NCI-H748 (cell line): ENCODE measurements around the gene SH3BGR.
"Not testable (repeated sequence)": the region's sequence is repeated elsewhere in the genome, so short reads cannot be mapped to it uniquely, and the experiment has no call there.

Experiments
- DNase-seq: peaks from one replicate; lab custom pipeline; 2025; ENCODE audit not compliant: unreplicated experiment; lab: John Stamatoyannopoulos, UW

Gene SH3BGR

DNA sequence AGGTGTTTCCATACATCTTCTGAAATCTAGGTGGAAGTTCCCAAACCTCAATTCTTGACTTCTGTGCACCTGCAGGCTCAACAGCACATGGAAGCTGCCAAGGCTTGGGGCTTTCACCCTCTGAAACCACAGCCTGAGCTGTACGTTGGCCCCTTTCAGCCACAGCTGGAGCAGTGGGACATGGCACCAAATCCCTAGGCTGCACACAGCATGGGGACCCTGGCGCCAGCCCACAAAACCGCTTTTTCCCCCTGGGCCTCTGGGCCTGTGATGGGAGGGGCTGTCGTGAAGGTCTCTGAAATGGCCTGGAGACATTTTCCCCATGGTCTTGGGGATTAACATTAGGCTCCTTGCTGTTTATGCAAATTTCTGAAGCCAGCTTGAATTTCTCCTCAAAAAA lies 88.6 kb downstream of the SH3BGR start:
- not testable (repeated sequence) for DNase-seq

DNA sequence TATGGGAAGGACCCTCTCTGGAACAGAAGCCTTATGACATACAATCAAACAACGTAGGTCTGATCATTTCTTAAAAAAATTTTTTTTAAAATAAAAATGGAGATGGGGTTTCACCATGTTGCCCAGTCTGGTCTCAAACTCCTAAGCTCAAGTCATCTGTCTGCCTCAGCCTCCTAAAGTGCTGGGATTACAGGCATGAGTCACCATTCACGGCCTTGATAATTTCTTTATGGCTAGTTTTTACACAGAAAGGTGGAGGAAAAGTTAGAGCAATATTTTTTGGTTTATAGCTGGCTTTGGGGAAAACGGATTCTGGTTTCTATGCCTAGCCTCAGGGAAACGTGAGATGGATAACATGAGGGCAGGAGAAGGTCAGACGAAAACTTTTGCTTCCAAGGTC lies 91.0 kb downstream of the SH3BGR start:
- no peak for DNase-seq

DNA sequence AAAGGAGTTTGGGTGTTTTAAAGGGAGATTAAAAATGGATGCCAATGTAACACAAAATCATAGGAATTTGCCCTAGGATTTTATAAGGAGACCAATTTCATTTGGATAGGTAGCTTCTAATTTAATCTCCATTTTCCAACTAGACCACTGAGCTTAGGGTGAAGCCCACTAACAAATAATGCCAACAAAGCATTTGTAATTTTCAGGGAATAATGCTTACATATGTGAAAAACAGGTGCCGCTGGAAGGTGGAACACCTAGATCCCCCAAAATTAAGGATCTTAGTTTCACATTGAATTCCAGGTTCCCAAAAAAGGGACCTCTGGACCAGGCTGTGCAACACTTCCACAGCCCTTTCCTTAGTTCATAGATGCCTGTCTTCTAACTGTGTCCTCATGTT lies 94.8 kb downstream of the SH3BGR start:
- DNase-seq = no peak

DNA sequence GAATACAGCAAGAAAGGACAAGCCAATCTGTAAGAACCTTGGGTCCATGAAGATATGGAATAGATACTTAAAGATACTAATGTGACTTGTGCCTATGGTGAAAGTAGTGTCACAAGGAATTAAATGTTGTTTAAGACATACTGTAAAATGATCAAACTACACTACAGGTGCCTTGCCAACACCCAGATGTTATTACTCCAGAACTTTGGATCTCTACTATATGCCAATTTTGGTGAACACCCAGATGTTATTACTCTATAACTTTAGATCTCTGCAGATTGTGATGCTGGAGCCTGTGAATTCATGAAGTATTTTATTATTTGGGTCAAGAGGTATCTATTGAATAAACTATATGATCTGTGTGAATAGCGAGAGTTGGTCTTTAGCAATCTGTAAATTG lies 101.1 kb downstream of the SH3BGR start:
- DNase-seq = no peak

DNA sequence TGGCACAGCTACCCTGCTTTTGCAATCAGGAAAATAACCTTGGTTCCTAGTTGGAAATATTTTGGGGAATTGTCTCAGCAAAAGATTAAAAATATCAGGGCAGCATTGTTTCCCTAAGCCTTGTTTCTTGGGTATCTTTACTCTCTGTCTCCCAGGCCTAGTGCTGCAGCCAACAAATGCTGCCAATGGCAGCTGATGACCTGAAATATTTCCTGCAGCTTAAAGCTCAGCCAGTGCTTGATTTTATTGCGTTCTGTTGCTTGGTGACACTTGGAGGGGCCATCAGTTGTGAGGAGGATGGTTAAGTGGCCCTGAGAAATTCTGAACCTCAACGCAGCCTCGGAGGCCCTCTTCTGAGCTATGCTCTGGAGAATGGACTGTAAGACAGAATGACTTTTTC lies 101.6 kb downstream of the SH3BGR start:
- no peak for DNase-seq

DNA sequence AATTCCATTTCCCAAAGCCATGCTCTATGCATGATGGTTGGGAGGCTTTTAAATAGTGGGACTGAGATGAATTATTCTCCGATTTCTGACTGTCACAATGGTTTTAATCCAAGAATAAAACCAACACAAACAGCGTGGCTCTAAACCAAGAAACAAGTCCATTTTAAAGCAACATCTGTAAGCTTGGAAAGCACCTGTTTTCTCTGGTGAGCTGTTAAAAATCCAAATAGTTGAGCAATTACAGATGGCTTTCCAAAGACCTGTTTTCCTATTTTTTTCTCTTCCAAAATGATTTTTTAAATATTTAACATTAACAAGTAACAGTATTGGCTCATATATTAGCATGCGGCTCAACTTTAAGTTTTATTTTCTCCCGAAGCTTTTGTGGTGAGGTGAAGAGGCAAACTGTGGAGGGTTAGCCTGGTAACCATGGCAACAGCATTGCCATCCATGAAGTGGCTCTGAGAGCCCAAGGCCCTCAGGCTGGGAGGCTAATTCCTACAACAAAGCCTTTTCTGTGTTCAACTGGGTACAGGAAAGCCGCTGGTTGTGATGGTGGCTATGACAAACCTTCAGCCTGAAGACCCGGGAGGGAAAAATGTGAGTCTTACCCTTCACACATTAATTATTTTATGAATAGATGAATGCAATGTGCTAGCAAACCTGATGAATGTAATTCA lies 104.3 kb downstream of the SH3BGR start:
- DNase-seq = peak; percentile 83

DNA sequence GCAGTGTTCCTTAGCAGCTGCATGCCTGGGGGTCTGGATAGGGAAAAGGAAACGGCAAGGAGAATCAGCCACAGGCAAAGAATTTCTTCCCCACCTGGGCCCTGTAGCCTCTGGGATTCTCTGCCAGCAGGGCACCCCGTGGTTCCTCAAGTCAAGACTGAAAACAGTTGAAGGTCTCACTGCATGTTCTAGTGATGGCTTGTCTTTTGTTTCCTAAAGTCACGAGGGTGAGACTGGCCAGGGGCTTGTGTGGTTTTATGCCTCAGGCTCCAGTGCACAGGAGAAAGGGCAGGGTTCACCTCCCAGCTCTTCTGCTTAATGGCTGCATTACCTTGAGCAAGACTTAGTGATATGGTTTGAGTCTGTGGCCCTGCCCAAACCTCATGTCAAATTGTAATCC lies 107.7 kb downstream of the SH3BGR start:
- no peak for DNase-seq

DNA sequence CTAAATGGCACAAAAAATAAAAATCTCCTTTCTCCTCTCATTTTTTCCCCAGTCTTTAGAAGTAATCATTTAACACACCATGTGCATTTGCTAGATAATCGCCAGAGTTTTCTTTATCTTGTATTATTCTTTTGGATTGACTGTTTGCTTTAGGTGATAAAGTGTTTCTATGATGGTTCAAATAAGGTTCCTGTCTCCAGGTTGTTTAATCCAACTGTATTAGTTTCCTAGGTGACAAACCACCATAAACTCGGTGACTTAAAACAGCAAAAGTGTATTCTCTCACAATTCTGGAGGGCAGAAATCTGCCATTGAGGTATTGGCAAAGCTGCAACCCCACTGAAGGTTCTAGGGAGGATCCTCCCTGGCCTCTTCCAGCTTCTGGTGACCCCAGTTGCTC lies 109.4 kb downstream of the SH3BGR start:
- DNase-seq = no peak

DNA sequence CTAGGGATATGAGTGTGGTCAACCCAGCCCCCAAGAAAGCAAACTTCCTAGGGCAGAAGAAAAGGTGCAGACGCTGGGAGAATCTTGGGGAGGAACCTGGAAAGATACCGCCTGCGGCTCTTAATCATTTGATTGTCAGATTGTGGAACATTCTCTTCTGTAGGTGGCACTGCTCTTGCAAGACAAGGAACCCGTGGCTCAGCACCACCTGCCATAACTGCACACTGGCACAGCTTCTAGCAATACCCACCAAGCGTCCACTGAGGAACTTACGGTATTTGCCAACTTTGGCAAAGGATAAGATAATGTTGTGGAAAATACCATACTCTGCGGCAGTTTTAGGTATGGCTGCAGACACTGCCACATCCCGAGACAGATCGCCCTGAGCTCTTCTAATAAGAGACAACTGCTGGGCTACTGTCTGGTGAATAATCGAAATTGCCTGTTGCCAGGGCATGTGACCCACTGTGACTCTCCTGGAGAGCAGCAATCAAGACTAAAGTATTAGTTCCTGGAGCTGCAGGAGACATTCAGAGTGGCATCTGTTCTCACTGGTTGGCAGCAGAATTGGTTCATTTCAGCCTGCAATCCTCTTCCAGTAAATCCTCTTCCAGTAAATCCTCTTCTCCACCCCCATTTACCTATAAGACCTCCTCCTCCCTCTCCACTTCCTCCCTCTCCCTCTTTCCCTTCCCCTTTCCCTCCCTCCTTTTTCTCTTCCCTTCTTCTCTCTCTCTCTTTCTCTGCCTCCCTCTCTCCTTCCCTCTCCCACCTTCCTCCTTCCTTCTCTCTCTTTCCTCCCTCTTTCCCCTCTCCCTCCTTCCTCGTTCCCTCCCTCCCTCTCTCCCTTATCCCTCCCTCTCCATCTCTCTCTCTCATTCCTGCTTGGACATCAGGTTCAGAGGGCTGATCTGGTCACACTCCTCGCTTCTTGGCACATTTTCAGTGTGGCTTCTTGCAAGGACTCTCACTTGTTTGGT lies 111.3 kb downstream of the SH3BGR start:
- DNase-seq = no peak

DNA sequence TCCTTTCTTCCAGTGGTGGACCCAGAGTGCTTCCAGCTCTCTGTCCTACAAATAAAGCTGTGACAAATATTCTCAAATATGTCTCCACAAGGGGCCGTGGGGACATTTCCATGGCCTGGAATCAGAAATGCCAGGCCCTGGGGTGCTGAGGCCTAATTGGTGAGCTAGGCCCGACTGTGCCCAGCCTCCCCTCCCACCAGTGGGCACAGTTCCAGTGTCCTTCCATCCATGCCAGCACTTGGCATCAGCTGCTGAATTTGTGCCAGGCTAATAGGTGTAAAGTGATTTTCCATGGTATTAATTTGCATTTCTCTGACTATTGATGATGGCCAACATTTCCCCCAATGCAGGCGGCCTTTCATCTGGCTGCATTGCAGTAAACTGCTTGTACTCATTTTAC lies 112.4 kb downstream of the SH3BGR start:
- no peak for DNase-seq
